ENCODE results near the gene EXT2.

EXT2 gene

DNA sequence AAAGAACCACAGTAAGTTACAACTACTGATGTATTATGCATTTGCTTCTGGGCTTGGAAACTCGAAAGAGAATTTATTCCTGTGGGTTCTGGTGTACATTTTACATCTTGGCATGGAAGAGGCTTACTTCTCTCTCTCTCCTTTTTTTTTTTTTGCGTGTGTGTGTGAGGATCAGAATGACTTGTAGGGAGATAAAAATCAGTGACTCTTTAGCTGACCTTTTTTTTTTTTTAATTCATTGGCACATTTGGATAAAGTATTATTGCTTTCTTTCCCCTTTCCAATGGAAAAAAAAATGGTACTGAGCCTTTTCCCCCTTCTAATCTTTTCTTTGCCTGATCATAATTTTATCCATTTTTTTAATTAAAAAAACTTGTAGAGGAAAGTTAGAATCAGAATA lies 43.5 kb downstream of the EXT2 start:
- H3F3A ChIP-seq (ENCODE audit: control insufficient read depth, insufficient read depth), result no peaks in the 10 kb centered on the region
- no peaks in the 10 kb centered on the region for H3K9me3 ChIP-seq (ENCODE audit: control insufficient read depth, insufficient read depth, low read length)
- no peak overlapping the region for H3K27ac ChIP-seq (ENCODE audit: low read depth, low read length)
- no peak overlapping the region for H3K4me3 ChIP-seq (ENCODE audit: low read length)
- no peaks in the 10 kb centered on the region for H3K36me3 ChIP-seq (ENCODE audit: control insufficient read depth, low read length)
- H3K9me2 ChIP-seq (replicated peaks; ENCODE audit: control insufficient read depth, low read length), result no peaks in the 10 kb centered on the region
- H3K27me3 ChIP-seq (ENCODE audit: control insufficient read depth, low read length), result no peaks in the 10 kb centered on the region
- no peak overlapping the region for H3K4me2 ChIP-seq (ENCODE audit: low read length)
- no peaks in the 10 kb centered on the region for H3K79me2 ChIP-seq (ENCODE audit: control insufficient read depth, low read length)
- H4K20me1 ChIP-seq (ENCODE audit: control insufficient read depth, insufficient read depth, low read depth, low read length), result no peaks in the 10 kb centered on the region
- TF ChIP-seq, protein P1, sequence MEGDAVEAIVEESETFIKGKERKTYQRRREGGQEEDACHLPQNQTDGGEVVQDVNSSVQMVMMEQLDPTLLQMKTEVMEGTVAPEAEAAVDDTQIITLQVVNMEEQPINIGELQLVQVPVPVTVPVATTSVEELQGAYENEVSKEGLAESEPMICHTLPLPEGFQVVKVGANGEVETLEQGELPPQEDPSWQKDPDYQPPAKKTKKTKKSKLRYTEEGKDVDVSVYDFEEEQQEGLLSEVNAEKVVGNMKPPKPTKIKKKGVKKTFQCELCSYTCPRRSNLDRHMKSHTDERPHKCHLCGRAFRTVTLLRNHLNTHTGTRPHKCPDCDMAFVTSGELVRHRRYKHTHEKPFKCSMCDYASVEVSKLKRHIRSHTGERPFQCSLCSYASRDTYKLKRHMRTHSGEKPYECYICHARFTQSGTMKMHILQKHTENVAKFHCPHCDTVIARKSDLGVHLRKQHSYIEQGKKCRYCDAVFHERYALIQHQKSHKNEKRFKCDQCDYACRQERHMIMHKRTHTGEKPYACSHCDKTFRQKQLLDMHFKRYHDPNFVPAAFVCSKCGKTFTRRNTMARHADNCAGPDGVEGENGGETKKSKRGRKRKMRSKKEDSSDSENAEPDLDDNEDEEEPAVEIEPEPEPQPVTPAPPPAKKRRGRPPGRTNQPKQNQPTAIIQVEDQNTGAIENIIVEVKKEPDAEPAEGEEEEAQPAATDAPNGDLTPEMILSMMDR (IDR thresholded peaks at IDR 0.05; ENCODE audit: low read depth, low read length, poor library complexity, severe bottlenecking), result no peak
- no peak for TF ChIP-seq EZH2phosphoT487 (IDR thresholded peaks at IDR 0.05; ENCODE audit: borderline replicate concordance, low read length)
- no peaks in the 10 kb centered on the region for H3K4me1 ChIP-seq (ENCODE audit: control insufficient read depth, low read length)

DNA sequence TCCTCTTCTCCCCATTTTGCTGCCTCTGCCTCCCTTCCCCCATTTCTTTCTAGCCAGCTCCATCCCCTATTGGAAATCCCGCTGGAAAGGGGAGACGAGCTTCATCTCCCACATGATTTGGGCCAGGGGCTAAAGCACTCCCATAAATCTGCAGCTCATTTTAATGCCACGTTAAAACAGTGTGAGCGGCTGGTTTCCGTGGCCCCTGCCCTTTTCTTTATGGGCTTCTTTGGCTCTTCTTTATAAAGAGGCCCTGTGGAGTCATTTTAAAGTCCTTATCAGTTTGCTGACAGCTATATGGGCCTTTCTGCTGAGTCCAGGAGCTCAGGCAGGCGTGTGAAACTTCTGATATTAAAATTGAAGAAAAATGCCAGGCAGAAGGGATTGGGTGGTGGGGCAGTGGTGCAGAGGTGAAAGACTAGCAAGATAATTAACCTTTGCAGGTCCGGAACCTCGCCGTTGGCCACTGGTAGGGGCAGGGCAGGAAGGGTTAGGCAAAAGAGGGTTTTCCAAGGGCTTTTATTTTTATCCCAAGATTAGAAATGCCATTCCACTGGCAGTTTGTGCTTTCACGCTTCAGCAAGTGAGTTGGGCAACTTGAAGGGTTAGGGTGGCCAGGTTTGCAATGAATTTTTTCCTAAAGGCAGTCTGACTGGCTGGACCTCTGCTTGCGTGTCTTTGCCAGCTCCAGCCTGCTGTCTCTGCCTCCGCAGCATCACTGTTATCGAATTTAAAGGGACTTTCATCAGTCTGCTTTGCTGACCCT lies 44.3 kb downstream of the EXT2 start:
- Histone ChIP-seq H3K27me3 (ENCODE audit: control insufficient read depth, low read length) (no peaks in the 10 kb centered on the region), H3K4me2 (ENCODE audit: low read length) (no peak overlapping the region), H3K9me2 (replicated peaks; ENCODE audit: control insufficient read depth, low read length) (no peaks in the 10 kb centered on the region), H3K36me3 (ENCODE audit: control insufficient read depth, low read length) (0 out of 2 replicates have a peak, but pooled peaks cover 3% of the 10 kb centered on the region), H3K9me3 (ENCODE audit: control insufficient read depth, insufficient read depth, low read length) (no peaks in the 10 kb centered on the region), H3K79me2 (ENCODE audit: control insufficient read depth, low read length) (no peaks in the 10 kb centered on the region), H3K4me3 (ENCODE audit: low read length) (no peak overlapping the region), H3K27ac (ENCODE audit: low read depth, low read length) (no peak overlapping the region), H4K20me1 (ENCODE audit: control insufficient read depth, insufficient read depth, low read depth, low read length) (no peaks in the 10 kb centered on the region), H3K4me1 (ENCODE audit: control insufficient read depth, low read length) (no peaks in the 10 kb centered on the region), H3F3A (ENCODE audit: control insufficient read depth, insufficient read depth) (no peaks in the 10 kb centered on the region)
- TF ChIP-seq EZH2phosphoT487 (IDR thresholded peaks at IDR 0.05; ENCODE audit: borderline replicate concordance, low read length), result no peak
- TF ChIP-seq, protein P1 (IDR thresholded peaks at IDR 0.05; ENCODE audit: low read depth, low read length, poor library complexity, severe bottlenecking), result no peak

DNA sequence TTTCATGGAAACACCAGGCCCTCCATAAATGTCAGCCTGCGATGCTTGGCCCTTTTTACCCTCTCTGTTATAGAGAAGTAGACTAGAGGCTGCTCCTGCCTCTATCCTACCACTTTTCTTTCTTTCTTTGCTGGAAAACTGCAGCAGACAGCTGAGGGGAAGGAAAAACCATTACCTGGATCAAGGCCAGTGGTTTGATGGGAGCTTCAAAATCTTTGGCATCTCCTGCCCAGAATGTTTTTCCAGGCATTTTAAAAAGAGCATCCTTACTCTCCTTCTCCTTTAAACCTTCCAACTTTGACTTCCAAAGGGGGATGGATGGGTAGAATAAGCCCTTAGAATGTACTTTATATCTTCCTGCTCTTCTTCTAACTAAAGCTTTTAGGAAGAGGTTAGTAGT lies 44.9 kb downstream of the EXT2 start:
- Histone ChIP-seq H4K20me1 (ENCODE audit: control insufficient read depth, insufficient read depth, low read depth, low read length) (no peaks in the 10 kb centered on the region), H3K27me3 (ENCODE audit: control insufficient read depth, low read length) (no peaks in the 10 kb centered on the region), H3K4me2 (ENCODE audit: low read length) (no peak overlapping the region), H3K4me1 (ENCODE audit: control insufficient read depth, low read length) (no peaks in the 10 kb centered on the region), H3K4me3 (ENCODE audit: low read length) (no peak overlapping the region), H3K9me3 (ENCODE audit: control insufficient read depth, insufficient read depth, low read length) (no peaks in the 10 kb centered on the region), H3K36me3 (ENCODE audit: control insufficient read depth, low read length) (0 out of 2 replicates have a peak, but pooled peaks cover 3% of the 10 kb centered on the region), H3K9me2 (replicated peaks; ENCODE audit: control insufficient read depth, low read length) (no peaks in the 10 kb centered on the region), H3K79me2 (ENCODE audit: control insufficient read depth, low read length) (no peaks in the 10 kb centered on the region), H3K27ac (ENCODE audit: low read depth, low read length) (no peak overlapping the region), H3F3A (ENCODE audit: control insufficient read depth, insufficient read depth) (no peaks in the 10 kb centered on the region)
- TF ChIP-seq, protein P1 (IDR thresholded peaks at IDR 0.05; ENCODE audit: low read depth, low read length, poor library complexity, severe bottlenecking), result no peak

Data from DOHH2 (cell line).